Activated naive CD4-positive, alpha-beta T cell treated with anti-CD3 and anti-CD28 coated beads for 36 hours (primary cell): ENCODE measurements around the gene SHMT2. TPM values are rescaled to one million over a fixed set of nuclear protein-coding genes. Genes with fewer than 3 reads are reported as not detected.

Source experiments
- CTCF ChIA-PET: fragments of 350-600 bp; sonication (Branson Sonifier 250); formaldehyde crosslinking; loops from one replicate; lab custom pipeline; 2021; ENCODE audit warnings: antibody characterized with exemption; lab: Charles Lee
- DNase-seq: peaks from one replicate; pipeline ENCODE4 v3.0.0-alpha.2; 2020
- H3K27ac Mint-ChIP-seq: one replicate; pipeline ENCODE4 v1.8.0; 2021; ENCODE audit warnings: mild to moderate bottlenecking, mixed read lengths
- H3K27me3 Mint-ChIP-seq: one replicate; pipeline ENCODE4 v1.8.0; 2021; ENCODE audit warnings: low read depth, mixed read lengths
- H3K36me3 Mint-ChIP-seq: one replicate; pipeline ENCODE4 v1.8.0; 2021; ENCODE audit warnings: low read depth, mixed read lengths
- H3K4me1 Mint-ChIP-seq: one replicate; pipeline ENCODE4 v1.8.0; 2021; ENCODE audit warnings: low read depth, mixed read lengths
- H3K4me3 Mint-ChIP-seq: one replicate; pipeline ENCODE4 v1.8.0; 2021; ENCODE audit warnings: mild to moderate bottlenecking, moderate library complexity, mixed read lengths
- H3K9me3 Mint-ChIP-seq: one replicate; pipeline ENCODE4 v1.8.0; 2021; ENCODE audit warnings: mixed read lengths
- intact Hi-C: fragments of 100-400 bp; cut with micrococcal nuclease; formaldehyde crosslinking; loops from one replicate; pipeline ENCODE4 v1.15.1; 2023
- total RNA-seq, 2 experiments: library from RNA; stranded (reverse); gene quantifications; one replicate each; pipeline ENCODE4 v1.2.3, GENCODE V29; 2021

SHMT2 gene
- total RNA-seq, 2 experiments from 2014 or later, result 542 to 552 TPM

DNA sequence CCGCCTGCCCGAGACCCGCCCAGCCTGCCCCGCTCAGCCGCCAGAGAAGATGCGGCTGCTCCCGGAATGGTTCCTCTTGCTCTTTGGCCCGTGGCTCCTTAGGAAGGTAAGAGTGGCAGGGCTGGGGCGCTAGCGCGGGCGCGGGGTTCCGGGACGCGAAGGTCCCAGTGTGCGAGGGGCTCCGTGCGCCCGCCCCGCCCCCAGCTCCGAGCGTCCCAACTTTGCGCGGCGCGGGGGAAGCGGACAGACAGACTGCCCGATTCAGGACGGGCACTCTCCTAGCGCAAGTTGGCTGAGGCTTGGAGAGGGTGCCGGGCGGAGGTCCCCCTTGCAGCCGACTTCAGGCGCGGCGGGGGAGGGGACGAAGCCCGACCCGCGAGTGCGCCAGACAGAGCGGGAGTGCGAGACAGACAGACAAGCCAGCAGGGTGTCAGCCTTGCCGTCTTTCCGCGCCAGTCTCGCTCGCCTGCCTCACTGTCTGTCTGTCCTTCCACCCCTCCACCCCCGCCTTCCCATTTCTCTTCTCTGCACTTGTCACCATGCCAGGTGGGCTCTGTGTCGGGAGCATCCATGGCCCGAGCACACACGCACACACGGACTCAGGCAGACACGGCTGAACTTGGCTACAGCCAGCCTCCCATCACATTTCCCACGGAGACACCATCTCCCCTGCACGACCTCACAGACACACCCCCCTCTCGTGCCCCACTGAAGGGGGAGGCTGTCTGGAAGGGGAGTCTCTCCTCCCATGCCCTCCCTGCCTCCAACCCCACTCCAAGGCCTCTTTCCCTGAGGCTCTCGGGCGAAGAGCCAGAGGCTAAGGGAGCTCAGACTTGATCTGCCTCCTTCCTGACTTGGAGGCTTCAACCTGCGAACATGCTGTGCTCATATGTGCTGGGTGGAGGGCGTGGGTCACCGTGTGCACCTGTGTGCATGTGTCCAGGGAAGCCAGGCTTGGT, 12.3 kb upstream of the SHMT2 start:
- intact Hi-C loops, result no loop called here
- no peaks in the 10 kb centered on the region for H3K36me3 Mint-ChIP-seq
- H3K9me3 Mint-ChIP-seq, result no peaks in the 10 kb centered on the region
- H3K4me1 Mint-ChIP-seq, result peaks cover 45% of the 10 kb centered on the region
- peak; percentile 25 for DNase-seq
- H3K27me3 Mint-ChIP-seq, result peaks cover 73% of the 10 kb centered on the region
- peak overlapping the region; percentile 60 for H3K4me3 Mint-ChIP-seq
- CTCF ChIA-PET, result interaction anchor here (0.6 to 10.9 kb wide), 4 partner anchors 9 to 24 kb away, joined by 4 to 333 read pairs (median 8); partner anchors contain the start of gene SHMT2
- H3K27ac Mint-ChIP-seq, result no peak overlapping the region

DNA sequence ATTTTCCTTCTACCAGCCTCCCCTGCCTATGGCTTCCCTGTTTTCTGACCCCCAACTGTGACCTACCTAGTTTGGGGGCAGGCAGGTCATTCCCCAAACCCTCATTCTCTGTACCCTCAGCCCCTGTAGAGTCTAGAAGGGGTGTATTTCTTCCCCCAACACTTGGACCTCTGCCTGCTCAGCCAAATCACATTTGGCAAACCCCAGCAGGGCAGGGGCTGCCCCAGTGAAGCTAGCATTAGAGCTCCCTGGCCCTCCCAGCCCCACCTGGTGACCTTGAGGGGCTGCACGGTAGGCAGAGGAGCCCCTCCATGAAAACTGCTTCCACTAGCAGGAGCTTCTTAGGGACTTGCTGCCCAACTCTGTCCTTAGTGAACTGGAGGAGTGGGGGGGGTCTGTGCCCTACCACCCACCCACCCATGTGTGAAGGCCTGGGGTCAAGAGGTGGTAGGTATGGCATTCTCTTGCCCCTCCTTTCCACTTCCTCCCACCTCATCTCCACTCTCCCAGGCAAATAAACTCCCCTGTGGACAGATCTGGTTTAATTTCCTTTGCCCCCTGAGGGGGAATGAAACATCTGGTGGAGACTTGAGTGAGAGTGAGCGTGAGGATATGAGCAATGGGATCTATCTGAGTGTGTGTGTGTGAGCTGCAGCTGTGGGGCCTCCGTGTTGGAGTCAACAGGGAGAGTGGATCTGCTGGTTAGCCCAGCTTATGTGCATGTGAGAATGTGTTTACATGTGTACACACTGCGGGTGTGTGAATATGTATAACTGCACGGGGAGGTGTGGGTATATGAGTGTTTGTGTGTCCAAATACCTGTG, 11.3 kb upstream of the SHMT2 start:
- Mint-ChIP-seq H3K36me3 (no peaks in the 10 kb centered on the region), H3K27me3 (peaks cover 82% of the 10 kb centered on the region), H3K4me1 (peaks cover 45% of the 10 kb centered on the region), H3K27ac (no peak overlapping the region), H3K9me3 (no peaks in the 10 kb centered on the region), H3K4me3 (no peak overlapping the region)
- no peak for DNase-seq
- intact Hi-C loops, result no loop called here
- CTCF ChIA-PET, result interaction anchor here (0.6 to 10.9 kb wide), 4 partner anchors 8 to 23 kb away, joined by 4 to 333 read pairs (median 8); partner anchors contain the start of gene SHMT2

DNA sequence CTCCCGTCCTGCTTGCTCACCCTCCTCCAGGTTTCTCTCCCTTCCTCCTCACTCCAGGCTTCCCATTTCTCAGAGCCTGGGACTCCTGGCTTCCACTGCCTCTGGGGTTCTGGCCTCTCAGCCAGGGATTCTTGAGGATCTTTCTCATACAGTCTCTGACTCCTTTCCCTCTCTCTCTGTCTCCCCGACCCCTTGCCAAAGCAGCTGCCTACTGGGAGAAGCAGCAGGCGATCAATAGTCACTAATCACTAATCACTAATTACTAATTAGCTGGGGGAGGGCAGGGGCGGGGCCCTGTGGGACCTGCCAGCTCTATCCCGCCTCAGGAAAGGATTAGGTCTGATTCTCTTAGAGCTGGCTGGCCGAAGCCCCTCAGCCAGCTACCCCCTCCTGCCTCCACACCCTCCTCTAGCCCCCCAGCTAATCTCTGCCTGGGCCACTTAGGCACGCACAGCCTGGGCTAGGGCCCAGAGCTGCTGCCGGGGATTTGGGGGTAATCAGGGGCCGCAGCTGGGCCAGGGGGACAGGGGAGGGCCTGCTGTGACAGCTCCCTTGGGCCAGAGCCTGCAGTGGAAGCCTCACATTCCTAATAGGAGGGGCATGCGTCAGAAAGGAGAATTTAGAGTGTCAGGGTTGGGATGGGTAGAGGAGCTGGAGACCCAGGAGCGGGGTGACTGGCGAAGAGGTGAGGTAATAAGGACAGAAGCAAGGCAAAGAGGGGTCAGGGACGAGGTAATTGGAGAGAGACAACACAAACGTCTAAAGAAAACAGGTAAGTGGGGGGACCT, 10.1 kb upstream of the SHMT2 start:
- H3K36me3 Mint-ChIP-seq, result no peaks in the 10 kb centered on the region
- peaks cover 82% of the 10 kb centered on the region for H3K27me3 Mint-ChIP-seq
- intact Hi-C loops, result no loop called here
- peaks cover 34% of the 10 kb centered on the region for H3K4me1 Mint-ChIP-seq
- no peak overlapping the region for H3K4me3 Mint-ChIP-seq
- CTCF ChIA-PET, result interaction anchor here (2.7 to 10.9 kb wide), 2 partner anchors 10 to 22 kb away, joined by 8 to 333 read pairs; partner anchors contain the start of gene SHMT2
- no peak overlapping the region for H3K27ac Mint-ChIP-seq
- H3K9me3 Mint-ChIP-seq, result no peaks in the 10 kb centered on the region
- DNase-seq, result no peak

DNA sequence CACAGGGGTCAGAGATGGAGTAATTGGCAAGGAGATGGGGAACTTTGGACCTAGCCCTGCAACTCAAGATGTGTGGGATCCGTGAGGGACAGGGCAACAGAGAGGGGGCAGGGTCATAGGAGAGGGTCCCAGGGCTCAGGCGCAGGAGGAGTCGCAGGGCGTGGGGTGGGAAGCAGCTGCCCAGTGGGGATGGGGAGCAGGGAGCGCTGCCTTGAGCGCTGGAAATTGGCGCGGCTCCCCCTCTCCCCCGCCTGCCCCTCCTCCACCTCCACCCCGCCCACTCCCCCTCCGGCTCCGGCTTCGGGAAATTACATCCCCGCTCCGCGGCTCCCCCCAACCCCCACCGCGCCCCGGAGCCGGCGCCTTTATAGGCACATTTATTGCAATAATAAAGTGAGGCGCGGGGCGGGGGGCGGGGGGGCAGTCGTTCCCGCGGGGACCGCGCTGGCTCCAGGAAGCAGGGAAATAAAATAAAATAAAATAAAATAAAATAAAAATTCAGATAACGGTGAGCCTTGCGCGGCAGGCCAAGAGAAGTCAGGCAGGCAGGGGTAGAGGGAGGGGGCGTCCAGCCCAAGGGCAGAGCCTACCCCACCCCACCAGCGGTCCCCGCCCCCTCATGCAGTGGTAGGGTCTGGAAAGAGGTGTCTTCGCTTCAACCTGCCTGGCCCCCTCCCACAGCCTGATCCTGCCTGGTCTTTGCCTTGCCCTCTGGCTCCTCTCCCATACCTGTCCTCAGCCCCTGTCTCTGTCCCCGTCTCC, 9.3 kb upstream of the SHMT2 start:
- no peaks in the 10 kb centered on the region for H3K9me3 Mint-ChIP-seq
- CTCF ChIA-PET, result interaction anchor here (2.7 to 10.9 kb wide), 2 partner anchors 10 to 21 kb away, joined by 8 to 333 read pairs; partner anchors contain the start of gene SHMT2
- intact Hi-C loops, result loop anchor here (10.0 kb wide), 1 partner anchor 625 kb away; the partner anchor contains the start of gene CTDSP2

DNA sequence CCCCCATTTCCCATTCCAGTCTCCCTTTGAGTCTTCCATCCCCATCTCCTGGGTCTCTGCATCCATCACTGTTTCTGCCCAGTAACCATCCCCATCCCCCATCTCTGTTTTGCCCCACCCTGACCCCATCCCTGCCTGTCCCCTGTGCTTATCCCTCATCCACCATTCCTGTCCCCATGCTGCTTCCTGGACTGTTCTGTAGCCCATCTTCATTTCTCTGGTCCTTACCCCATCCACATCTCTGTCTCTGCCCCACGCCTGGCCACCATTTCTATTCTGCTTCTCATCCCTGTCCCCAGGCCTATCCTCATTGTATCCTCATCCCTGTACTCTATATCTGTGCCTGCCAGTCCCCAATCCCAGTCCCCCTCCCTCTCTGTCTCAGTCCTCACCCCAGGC, 8.7 kb upstream of the SHMT2 start:
- Mint-ChIP-seq H3K27me3 (peaks cover 78% of the 10 kb centered on the region), H3K27ac (no peak overlapping the region), H3K4me1 (peaks cover 35% of the 10 kb centered on the region), H3K4me3 (no peak overlapping the region), H3K9me3 (no peaks in the 10 kb centered on the region), H3K36me3 (no peaks in the 10 kb centered on the region)
- intact Hi-C loops, result loop anchor here (10.0 kb wide), 1 partner anchor 624 kb away; the partner anchor contains the start of gene CTDSP2
- CTCF ChIA-PET, result no interaction called here
- no peak for DNase-seq

More for the DNA sequence above, 9.3 kb upstream of the SHMT2 start:
- Mint-ChIP-seq H3K36me3 (no peaks in the 10 kb centered on the region), H3K4me1 (peaks cover 36% of the 10 kb centered on the region), H3K27ac (no peak overlapping the region), H3K27me3 (peaks cover 79% of the 10 kb centered on the region), H3K4me3 (no peak overlapping the region)
- DNase-seq, result no peak

DNA sequence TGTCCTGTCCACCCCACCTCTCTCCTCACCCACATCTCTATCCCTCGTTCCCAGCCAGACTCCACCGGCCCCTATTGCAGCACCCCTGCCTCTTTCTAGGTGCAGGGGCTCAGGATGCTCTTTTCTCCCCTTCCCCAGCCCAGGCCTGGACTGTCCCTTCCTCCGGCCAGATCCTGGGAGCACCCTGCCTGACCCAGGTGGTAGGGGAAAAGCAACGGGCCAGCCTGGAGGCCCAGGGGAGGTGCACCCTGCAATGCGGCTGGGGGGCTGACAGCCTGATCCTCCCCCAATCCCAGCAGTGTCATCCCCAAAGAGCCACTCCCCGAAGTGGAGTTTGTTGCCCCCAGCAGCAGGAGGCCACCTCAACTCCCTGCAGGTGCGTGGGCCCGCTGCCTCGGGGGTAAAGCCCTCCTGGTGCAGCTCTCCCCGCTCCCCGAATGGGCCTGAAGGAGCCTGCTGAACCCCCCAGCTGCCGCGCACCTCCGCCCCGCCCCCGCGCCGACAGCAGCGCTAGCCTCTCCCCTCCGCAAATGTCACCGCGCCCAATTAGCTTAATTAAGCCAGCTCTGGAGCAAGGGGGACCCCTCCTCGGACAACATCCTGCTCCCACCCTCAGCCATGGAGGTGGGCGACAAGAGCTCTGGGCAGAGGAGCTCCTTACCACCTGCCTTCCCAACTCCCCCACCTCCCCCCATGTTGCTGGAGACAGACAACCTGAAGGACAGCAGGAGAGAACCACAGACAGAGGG, 8.2 kb upstream of the SHMT2 start:
- CTCF ChIA-PET, result interaction anchor here (0.7 to 12.9 kb wide), 4 partner anchors 9 to 19 kb away, joined by 3 to 290 read pairs (median 4); a partner anchor contains a TSS
- intact Hi-C loops, result loop anchor here (10.0 kb wide), 1 partner anchor 623 kb away; the partner anchor contains the start of gene CTDSP2
- H3K4me1 Mint-ChIP-seq, result peaks cover 35% of the 10 kb centered on the region
- H3K36me3 Mint-ChIP-seq, result no peaks in the 10 kb centered on the region
- no peaks in the 10 kb centered on the region for H3K9me3 Mint-ChIP-seq
- peaks cover 79% of the 10 kb centered on the region for H3K27me3 Mint-ChIP-seq
- H3K27ac Mint-ChIP-seq, result no peak overlapping the region
- DNase-seq, result no peak
- no peak overlapping the region for H3K4me3 Mint-ChIP-seq

DNA sequence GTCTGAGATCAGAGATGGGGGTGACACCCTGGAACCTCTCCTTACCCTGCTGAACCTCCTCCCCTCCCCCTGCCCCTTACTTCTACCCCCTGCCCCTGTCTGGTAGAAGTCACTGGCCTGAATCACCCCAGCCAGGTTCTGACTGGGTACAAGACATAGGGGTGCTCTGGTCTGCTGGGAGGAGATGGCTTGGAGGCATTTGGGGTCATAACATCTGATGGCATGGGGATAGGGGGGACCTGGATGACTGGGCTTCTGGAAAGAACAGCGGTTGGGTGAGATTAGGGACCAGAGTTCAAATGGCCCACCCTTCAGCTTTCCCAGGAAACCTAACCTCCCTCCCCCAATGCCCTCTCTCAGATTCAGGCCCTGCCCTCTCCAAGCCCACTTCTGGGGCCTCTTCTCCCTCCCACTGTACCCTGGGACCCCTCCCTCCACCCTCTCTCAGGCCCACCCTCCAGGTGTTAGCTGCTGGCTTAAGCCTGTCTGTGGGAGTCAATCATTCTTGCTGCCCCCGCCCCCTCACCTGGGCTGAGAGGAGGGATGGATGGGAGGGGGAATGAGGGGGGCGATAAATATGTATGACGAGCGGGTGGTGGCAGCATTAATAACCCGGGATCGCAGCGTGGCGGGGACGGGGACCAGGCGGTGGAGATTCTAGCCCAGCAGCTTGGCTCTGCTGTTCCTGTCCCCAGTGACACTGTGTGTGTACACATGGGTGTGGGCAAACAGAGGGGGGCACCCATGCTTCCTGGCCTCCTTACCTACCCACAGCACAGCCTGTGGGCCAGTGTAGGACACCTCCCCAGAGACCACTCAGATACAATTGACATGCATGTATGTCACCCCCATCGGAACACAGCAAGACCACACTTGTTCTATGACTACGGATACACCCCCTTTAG, 7.0 kb upstream of the SHMT2 start:
- H3K9me3 Mint-ChIP-seq, result no peaks in the 10 kb centered on the region
- peaks cover 82% of the 10 kb centered on the region for H3K27me3 Mint-ChIP-seq
- H3K36me3 Mint-ChIP-seq, result no peaks in the 10 kb centered on the region
- intact Hi-C loops, result loop anchor here (10.0 kb wide), 1 partner anchor 622 kb away; the partner anchor contains the start of gene CTDSP2
- no peak overlapping the region for H3K27ac Mint-ChIP-seq
- CTCF ChIA-PET, result interaction anchor here (0.6 to 12.9 kb wide), 5 partner anchors 8 to 236 kb away, joined by 3 to 290 read pairs (median 5); partner anchors contain the start of gene GLI1
- H3K4me3 Mint-ChIP-seq, result no peak overlapping the region
- no peak for DNase-seq
- peaks cover 38% of the 10 kb centered on the region for H3K4me1 Mint-ChIP-seq

DNA sequence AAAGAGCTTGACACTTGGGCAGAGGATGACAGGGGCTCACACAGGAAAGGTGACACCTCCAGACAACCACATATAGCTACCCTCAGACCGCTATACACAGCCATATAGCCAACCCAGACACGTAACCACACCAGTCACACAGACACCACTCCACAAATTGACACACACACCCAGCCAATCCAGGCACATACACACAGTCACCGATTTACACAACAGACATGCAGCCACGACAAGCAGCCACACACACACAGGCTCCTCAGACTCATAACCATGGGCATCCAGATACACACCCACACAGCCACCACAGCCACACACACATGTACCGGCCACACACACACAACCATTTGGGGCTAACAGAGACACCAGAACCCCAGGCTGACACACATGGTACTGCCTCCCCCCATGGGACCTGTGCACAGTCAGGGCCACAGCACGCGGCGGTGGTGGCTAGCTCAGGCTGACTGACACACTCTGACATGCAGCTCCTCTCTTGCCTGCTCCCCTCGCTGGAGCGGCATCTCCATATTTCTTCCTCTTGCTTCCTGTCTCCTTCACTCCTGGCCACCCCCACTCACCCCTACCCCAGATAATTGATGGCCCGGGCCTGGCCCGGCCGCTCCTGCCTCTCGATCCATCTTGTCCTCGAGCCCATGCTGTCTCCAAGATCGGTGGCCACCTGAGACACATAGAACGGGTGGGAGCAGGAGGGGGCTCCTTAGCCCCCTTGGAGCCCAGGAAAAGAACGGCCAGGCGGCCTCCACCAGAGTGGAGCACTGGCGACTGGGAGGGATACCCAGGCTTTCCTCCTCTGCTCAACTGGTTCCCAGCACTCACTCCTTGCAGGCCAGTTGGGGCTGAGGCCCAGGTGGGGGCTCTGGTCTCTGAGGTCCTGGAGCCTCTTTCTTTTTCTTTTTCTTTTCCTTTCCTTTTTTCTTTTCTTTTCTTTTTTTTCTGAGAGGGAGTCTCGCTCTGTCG, 6.0 kb upstream of the SHMT2 start:
- Mint-ChIP-seq H3K4me3 (no peak overlapping the region), H3K27ac (no peak overlapping the region), H3K9me3 (no peaks in the 10 kb centered on the region), H3K36me3 (no peaks in the 10 kb centered on the region), H3K27me3 (peaks cover 76% of the 10 kb centered on the region), H3K4me1 (peaks cover 40% of the 10 kb centered on the region)
- DNase-seq, result no peak
- CTCF ChIA-PET, result interaction anchor here (0.6 to 12.9 kb wide), 5 partner anchors 9 to 548 kb away, joined by 3 to 290 read pairs (median 5); partner anchors contain the start of gene GLI1
- intact Hi-C loops, result loop anchor here (2.0 to 10.0 kb wide), 2 partner anchors 15 to 621 kb away; partner anchors contain the start of gene CTDSP2
